HS-27A (cell line): ENCODE measurements around the gene GPN2.
A peak's percentile ranks its signal among the peaks of the same experiment; 100 is the strongest.
"Not testable (repeated sequence)": the region's sequence is repeated elsewhere in the genome, so short reads cannot be mapped to it uniquely, and the experiment has no call there.

Source experiments
- DNase-seq: peaks from one replicate; pipeline ENCODE4 v3.0.0-alpha.2; 2012; ENCODE audit warnings: low read depth, missing footprints

Gene GPN2

GRCh38 chr1:26900815-26901511, 10.9 kb upstream of the GPN2 start:
- DNase-seq = no peak

- DNase-seq = peak; percentile 94
Observed at GRCh38 chr1:26900001-26900814, 10.1 kb upstream of the GPN2 start, which contains the start of gene GPATCH3. GPATCH3 (minus strand) TSS chr1:26900467; CDS start chr1:26900442, 25 bp downstream.

- no peak for DNase-seq
Observed at GRCh38 chr1:26897351-26897750, 7.3 kb upstream of the GPN2 start.

- DNase-seq = no peak
Observed at GRCh38 chr1:26894263-26894662, 4.2 kb upstream of the GPN2 start.

- DNase-seq = no peak
Observed at GRCh38 chr1:26890467-26890796, 349 bp upstream of the GPN2 start.

GRCh38 chr1:26888231-26888630, 1.9 kb downstream of the GPN2 start:
- DNase-seq = no peak

- no peak for DNase-seq
Observed at GRCh38 chr1:26887125-26887524, 3.0 kb downstream of the GPN2 start.

GRCh38 chr1:26882696-26883463, 7.2 kb downstream of the GPN2 start:
- DNase-seq = no peak

GRCh38 chr1:26881611-26882010, 8.5 kb downstream of the GPN2 start:
- DNase-seq = not testable (repeated sequence)

- DNase-seq = no peak
Observed at GRCh38 chr1:26879793-26880192, 10.3 kb downstream of the GPN2 start.

- DNase-seq = no peak
Observed at GRCh38 chr1:26877326-26877725, 12.8 kb downstream of the GPN2 start.

- no peak for DNase-seq
Observed at GRCh38 chr1:26874896-26875295, 15.2 kb downstream of the GPN2 start.

- not testable (repeated sequence) for DNase-seq
Observed at GRCh38 chr1:26873097-26873496, 17.0 kb downstream of the GPN2 start.

GRCh38 chr1:26864610-26865480, 25.2 kb downstream of the GPN2 start:
- peak; percentile 95 for DNase-seq

GRCh38 chr1:26863685-26864077, 26.4 kb downstream of the GPN2 start:
- no peak for DNase-seq

GRCh38 chr1:26862781-26863684, 27.1 kb downstream of the GPN2 start, which contains the start of gene SFN:
SFN (plus strand) TSS chr1:26863149; CDS start chr1:26863213, 64 bp downstream.
- DNase-seq = no peak

- no peak for DNase-seq
Observed at GRCh38 chr1:26861889-26862378, 28.1 kb downstream of the GPN2 start.

GRCh38 chr1:26861286-26861701, 28.8 kb downstream of the GPN2 start:
- DNase-seq = no peak

GRCh38 chr1:26858891-26859640, 31.0 kb downstream of the GPN2 start:
- no peak for DNase-seq

- no peak for DNase-seq
Observed at GRCh38 chr1:26858160-26858559, 31.9 kb downstream of the GPN2 start.
